CD4-positive, alpha-beta T cell (primary cell): ENCODE measurements around the gene HORMAD2. TPM values are rescaled to one million over a fixed set of nuclear protein-coding genes. Genes with fewer than 3 reads are reported as not detected.

Experiments used
- ATAC-seq: fragments of 200-7000 bp; cut with Tn5 transposase; one replicate; pipeline ENCODE4 v1.10.0; 2022; ENCODE audit warnings: mild to moderate bottlenecking; ENCODE audit not compliant: poor library complexity
- CTCF ChIA-PET: fragments of 350-600 bp; sonication (Branson Sonifier 250); formaldehyde crosslinking; loops from one replicate; lab custom pipeline; 2021; ENCODE audit warnings: antibody characterized with exemption, inconsistent platforms; lab: Charles Lee
- POLR2A ChIA-PET: fragments of 350-600 bp; sonication (Branson Sonifier 250); formaldehyde crosslinking; loops from one replicate; lab custom pipeline; 2021; ENCODE audit warnings: antibody characterized with exemption, inconsistent platforms; lab: Charles Lee
- DNase-seq, 14 experiments: peaks; one replicate each; pipeline ENCODE4 v3.0.0-alpha.2; 2013 to 2020; ENCODE audit warnings: mixed read lengths in 2 of 14
- H3K27ac ChIP-seq, 2 donors: one replicate each; pipeline versions ENCODE4 v1.5.1 to v1.7.0; 2013; ENCODE audit warnings: low read length in 2 of 2, low read depth in 1 of 2, mild to moderate bottlenecking in 1 of 2
- H3K27me3 ChIP-seq, 2 experiments: 1 replicate in 1 of 2; 2 replicates in 1 of 2; pipeline versions ENCODE4 v1.6.1 to v1.7.0; 2013; ENCODE audit warnings: low read length in 2 of 2, control low read depth in 1 of 2, mild to moderate bottlenecking in 1 of 2, moderate library complexity in 1 of 2; ENCODE audit not compliant: insufficient read depth in 2 of 2, control insufficient read depth in 1 of 2
- H3K36me3 ChIP-seq: one replicate; pipeline ENCODE4 v1.6.1; 2013; ENCODE audit warnings: low read length, control low read depth; ENCODE audit not compliant: insufficient read depth
- H3K4me1 ChIP-seq: one replicate; pipeline ENCODE4 v1.6.1; 2013; ENCODE audit warnings: low read length, control low read depth; ENCODE audit not compliant: insufficient read depth
- H3K4me3 ChIP-seq: one replicate; pipeline ENCODE4 v1.5.1; 2013; ENCODE audit warnings: mild to moderate bottlenecking, low read length, moderate library complexity
- H3K9me3 ChIP-seq, 2 experiments: 1 replicate in 1 of 2; 2 replicates in 1 of 2; pipeline versions ENCODE4 v1.6.1 to v1.7.0; 2013; ENCODE audit warnings: low read length in 2 of 2, mild to moderate bottlenecking in 2 of 2, control low read depth in 1 of 2, moderate library complexity in 1 of 2; ENCODE audit not compliant: control insufficient read depth in 1 of 2, insufficient read depth in 1 of 2
- H3K27ac Mint-ChIP-seq: one replicate; pipeline ENCODE4 v1.8.0; 2020; ENCODE audit warnings: mixed read lengths
- H3K27me3 Mint-ChIP-seq: one replicate; pipeline ENCODE4 v1.8.0; 2021; ENCODE audit warnings: mixed read lengths
- H3K36me3 Mint-ChIP-seq: one replicate; pipeline ENCODE4 v1.8.0; 2021; ENCODE audit warnings: low read depth, mixed read lengths
- H3K4me1 Mint-ChIP-seq: one replicate; pipeline ENCODE4 v1.8.0; 2021; ENCODE audit warnings: low read depth, mixed read lengths
- H3K4me3 Mint-ChIP-seq: one replicate; pipeline ENCODE4 v1.8.0; 2020; ENCODE audit warnings: mild to moderate bottlenecking, mixed read lengths
- H3K9me3 Mint-ChIP-seq: one replicate; pipeline ENCODE4 v1.8.0; 2020; ENCODE audit warnings: mixed read lengths
- intact Hi-C, 2 experiments: fragments of 100-400 bp; cut with DNase I in 1 of 2; cut with micrococcal nuclease in 1 of 2; formaldehyde crosslinking; loops; one replicate each; pipeline versions ENCODE4 v1.15.1 to v1.9.0; 2023 to 2025; cut with DNase I, micrococcal nuclease
- total RNA-seq, 174 experiments: library from RNA in 2 of 174; stranded (reverse) in 2 of 174; gene quantifications; one replicate each; pipeline ENCODE4 v1.2.3 and lab custom pipeline; 2021 to 2026
- TF ChIP-seq, protein P1 (sequence below): fragments of 200-600 bp; IDR thresholded peaks from one replicate; pipeline ENCODE4 v1.8.0; 2022; ENCODE audit warnings: antibody characterized with exemption, mild to moderate bottlenecking

Gene HORMAD2
- total RNA-seq, 2 experiments from 2014 or later = not detected

DNA sequence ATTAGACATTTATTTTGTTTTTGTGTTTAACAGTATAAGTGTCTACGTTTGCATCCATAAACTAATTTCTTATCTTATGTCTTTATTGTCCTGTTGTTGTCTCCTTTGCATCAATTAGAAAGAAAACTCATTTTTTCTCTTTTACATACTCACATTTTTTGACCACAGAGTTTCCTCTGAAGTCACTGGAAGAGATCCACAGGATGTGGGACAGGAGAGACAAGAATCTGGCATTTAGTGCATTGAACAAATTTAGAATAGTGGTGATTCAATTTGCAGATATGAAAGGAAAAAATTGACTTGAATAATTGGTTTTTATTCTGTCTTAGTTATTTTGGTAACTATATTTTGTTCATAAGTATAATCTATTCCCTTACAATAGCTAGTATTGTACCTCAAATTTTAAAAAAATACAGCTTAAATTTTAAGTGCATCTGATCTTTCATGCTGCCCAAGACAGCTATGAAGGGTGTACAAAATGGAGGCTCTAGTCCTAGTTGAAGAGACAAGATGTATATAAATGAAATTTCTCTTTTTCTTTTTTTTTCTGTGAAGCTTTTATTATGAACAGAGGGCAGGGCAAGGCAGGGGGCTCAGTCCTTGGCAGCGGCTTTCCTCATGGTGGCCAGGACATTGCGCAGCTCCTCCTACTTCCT lies 24.4 kb downstream of the HORMAD2 start:
- TF ChIP-seq, protein P1, sequence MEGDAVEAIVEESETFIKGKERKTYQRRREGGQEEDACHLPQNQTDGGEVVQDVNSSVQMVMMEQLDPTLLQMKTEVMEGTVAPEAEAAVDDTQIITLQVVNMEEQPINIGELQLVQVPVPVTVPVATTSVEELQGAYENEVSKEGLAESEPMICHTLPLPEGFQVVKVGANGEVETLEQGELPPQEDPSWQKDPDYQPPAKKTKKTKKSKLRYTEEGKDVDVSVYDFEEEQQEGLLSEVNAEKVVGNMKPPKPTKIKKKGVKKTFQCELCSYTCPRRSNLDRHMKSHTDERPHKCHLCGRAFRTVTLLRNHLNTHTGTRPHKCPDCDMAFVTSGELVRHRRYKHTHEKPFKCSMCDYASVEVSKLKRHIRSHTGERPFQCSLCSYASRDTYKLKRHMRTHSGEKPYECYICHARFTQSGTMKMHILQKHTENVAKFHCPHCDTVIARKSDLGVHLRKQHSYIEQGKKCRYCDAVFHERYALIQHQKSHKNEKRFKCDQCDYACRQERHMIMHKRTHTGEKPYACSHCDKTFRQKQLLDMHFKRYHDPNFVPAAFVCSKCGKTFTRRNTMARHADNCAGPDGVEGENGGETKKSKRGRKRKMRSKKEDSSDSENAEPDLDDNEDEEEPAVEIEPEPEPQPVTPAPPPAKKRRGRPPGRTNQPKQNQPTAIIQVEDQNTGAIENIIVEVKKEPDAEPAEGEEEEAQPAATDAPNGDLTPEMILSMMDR = no peak
- H3K36me3 ChIP-seq = no peaks in the 10 kb centered on the region
- Mint-ChIP-seq H3K36me3 (no peaks in the 10 kb centered on the region), H3K27ac (no peak overlapping the region), H3K9me3 (no peaks in the 10 kb centered on the region), H3K4me1 (peaks cover 35% of the 10 kb centered on the region), H3K4me3 (no peak overlapping the region), H3K27me3 (no peaks in the 10 kb centered on the region)
- CTCF ChIA-PET = no interaction called here
- no peak overlapping the region for H3K27ac ChIP-seq
- POLR2A ChIA-PET = interaction anchor here (1.5 to 2.0 kb wide), 2 partner anchors 183 to 184 kb away, joined by 4 to 7 read pairs; partner anchors contain the start of gene CASTOR1
- H3K9me3 ChIP-seq = no peaks in the 10 kb centered on the region
- DNase-seq (peak in 3 of 14 experiments; percentile 23 to 66 (median 35)), ATAC-seq (peak; percentile 69)
- H3K4me1 ChIP-seq = peaks cover 7% of the 10 kb centered on the region
- H3K27me3 ChIP-seq = no peaks in the 10 kb centered on the region
- intact Hi-C loops = loop anchor here (5.0 to 10.0 kb wide), 3 partner anchors 163 to 383 kb away; partner anchors contain the start of gene OSM (in 1 of the 2)
- no peak overlapping the region for H3K4me3 ChIP-seq

DNA sequence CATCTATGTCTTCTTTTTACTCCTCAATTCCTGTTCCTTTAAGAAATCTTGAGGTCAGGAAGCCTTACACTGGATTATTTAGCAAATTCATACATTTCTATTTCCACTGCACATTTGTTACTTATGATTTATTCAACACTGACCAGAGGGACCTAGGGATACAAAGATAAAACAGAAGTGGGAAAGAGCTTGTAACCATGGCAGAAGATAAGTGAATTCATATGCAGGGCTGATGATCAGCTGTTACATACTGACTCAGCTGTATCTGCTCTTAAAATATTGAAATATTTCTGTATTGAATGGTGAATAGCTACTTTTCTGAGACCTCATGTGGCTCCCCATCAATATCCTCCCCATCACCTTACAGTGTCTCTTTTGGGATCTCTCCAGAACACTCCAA lies 25.2 kb downstream of the HORMAD2 start:
- TF ChIP-seq, protein P1 = no peak
- POLR2A ChIA-PET = interaction anchor here (1.5 to 2.0 kb wide), 2 partner anchors 182 to 184 kb away, joined by 4 to 7 read pairs; partner anchors contain the start of gene CASTOR1
- Mint-ChIP-seq H3K27ac (no peak overlapping the region), H3K4me3 (no peak overlapping the region), H3K4me1 (peaks cover 28% of the 10 kb centered on the region), H3K9me3 (no peaks in the 10 kb centered on the region), H3K27me3 (no peaks in the 10 kb centered on the region), H3K36me3 (no peaks in the 10 kb centered on the region)
- H3K27me3 ChIP-seq = no peaks in the 10 kb centered on the region
- intact Hi-C loops = loop anchor here (5.0 to 10.0 kb wide), 3 partner anchors 162 to 382 kb away; partner anchors contain the start of gene OSM (in 1 of the 2)
- H3K36me3 ChIP-seq = no peaks in the 10 kb centered on the region
- peaks cover 7% of the 10 kb centered on the region for H3K4me1 ChIP-seq
- ATAC-seq = no peak
- no peak overlapping the region for H3K27ac ChIP-seq
- DNase-seq = no peak
- H3K9me3 ChIP-seq = no peaks in the 10 kb centered on the region
- no peak overlapping the region for H3K4me3 ChIP-seq
- CTCF ChIA-PET = interaction anchor here (0.8 kb wide), 1 partner anchor 183 kb away, joined by 3 read pairs; no protein-coding TSS in a partner anchor

DNA sequence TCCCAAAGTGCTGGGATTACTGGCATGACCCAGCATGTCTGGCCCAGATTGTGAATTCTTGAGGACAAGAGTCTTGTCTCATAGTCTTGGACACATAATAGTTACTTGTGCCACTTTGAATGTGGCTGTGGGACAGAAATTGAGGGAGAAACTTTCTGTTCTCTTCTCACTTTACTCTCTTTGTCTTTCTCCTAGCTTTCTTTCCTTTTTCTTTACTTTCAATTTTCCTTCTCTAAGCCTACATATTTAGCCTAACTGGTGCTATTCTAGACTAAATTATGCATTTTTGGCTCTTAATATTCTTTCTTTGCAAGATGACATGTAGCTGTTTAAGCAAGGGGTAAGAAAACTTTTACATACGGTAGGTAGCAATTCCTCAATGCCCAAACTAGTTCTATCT lies 33.2 kb downstream of the HORMAD2 start:
- Histone ChIP-seq H3K36me3 (no peaks in the 10 kb centered on the region), H3K4me3 (no peak overlapping the region), H3K27ac (no peak overlapping the region), H3K4me1 (no peaks in the 10 kb centered on the region), H3K9me3 (no peaks in the 10 kb centered on the region), H3K27me3 (no peaks in the 10 kb centered on the region)
- intact Hi-C loops = no loop called here
- H3K27me3 Mint-ChIP-seq = no peaks in the 10 kb centered on the region
- no peaks in the 10 kb centered on the region for H3K9me3 Mint-ChIP-seq
- no peaks in the 10 kb centered on the region for H3K4me1 Mint-ChIP-seq
- H3K4me3 Mint-ChIP-seq = no peak overlapping the region
- CTCF ChIA-PET = interaction anchor here (1.0 kb wide), 1 partner anchor 229 kb away, joined by 3 read pairs; no protein-coding TSS in a partner anchor
- DNase-seq (no peak), ATAC-seq (no peak)
- H3K27ac Mint-ChIP-seq = no peak overlapping the region
- H3K36me3 Mint-ChIP-seq = no peaks in the 10 kb centered on the region
- POLR2A ChIA-PET = no interaction called here
- TF ChIP-seq, protein P1 = no peak
